Endothelial cell of umbilical vein (primary cell): ENCODE data around the gene P2RX4. TPM values are rescaled to one million over a fixed set of nuclear protein-coding genes. Genes with fewer than 3 reads are reported as not detected.

ENCODE experiments used
- BruUV-seq: library from RNA; stranded (reverse); fragments of 400-500 nt; replicated peaks from 2 replicates; lab custom pipeline; 2021; lab: Mats Ljungman, UMichigan
- CTCF ChIA-PET: fragments of 300-600, 350-600 bp; sonication (Branson Sonifier 250); formaldehyde crosslinking; loops from one replicate; lab custom pipeline; 2021; ENCODE audit warnings: antibody characterized with exemption, inconsistent platforms; lab: Charles Lee
- POLR2A ChIA-PET: fragments of 300-600, 350-600 bp; sonication (Branson Sonifier 250); formaldehyde crosslinking; loops from one replicate; lab custom pipeline; 2021; ENCODE audit warnings: antibody characterized with exemption, inconsistent platforms; lab: Charles Lee
- DNase-seq: peaks from one replicate; pipeline ENCODE4 v3.0.0-alpha.2; 2011; ENCODE audit warnings: low read depth, low spot score
- FAIRE-seq: peaks from 2 replicates; lab custom pipeline; 2011; peaks lifted over from hg19 to GRCh38; lab: Jason Lieb, UNC
- H2AFZ ChIP-seq: 2 replicates; pipeline ENCODE4 v1.6.0; 2012; ENCODE audit warnings: low read depth, low read length, control low read depth, inconsistent platforms
- H3K27ac ChIP-seq: 2 replicates; pipeline ENCODE4 v1.5.1; 2011; ENCODE audit warnings: low read depth, mild to moderate bottlenecking, control low read depth, low read length, moderate library complexity; ENCODE audit not compliant: insufficient read depth
- H3K27me3 ChIP-seq, 2 experiments: 2 replicates each; pipeline versions ENCODE4 v1.6.0 to v1.6.1; 2011; ENCODE audit warnings: low read length in 2 of 2, mixed read lengths in 1 of 2; ENCODE audit not compliant: control insufficient read depth in 2 of 2, insufficient read depth in 2 of 2
- H3K36me3 ChIP-seq, 2 experiments: 2 replicates in 1 of 2; 3 replicates in 1 of 2; pipeline ENCODE4 v1.5.1; 2011; ENCODE audit warnings: low read length in 2 of 2, mild to moderate bottlenecking in 1 of 2, moderate library complexity in 1 of 2; ENCODE audit not compliant: control insufficient read depth in 2 of 2, insufficient read depth in 2 of 2; ENCODE audit errors: extremely low read depth in 1 of 2
- H3K4me1 ChIP-seq: 3 replicates; pipeline ENCODE4 v1.5.1; 2011; ENCODE audit warnings: mild to moderate bottlenecking, low read length; ENCODE audit not compliant: control insufficient read depth, insufficient read depth; ENCODE audit errors: extremely low read depth
- H3K4me2 ChIP-seq: 2 replicates; pipeline ENCODE4 v1.6.1; 2011; ENCODE audit warnings: low read length, control low read depth, mixed read lengths; ENCODE audit not compliant: insufficient read depth
- H3K4me3 ChIP-seq, 3 experiments: fragments of 200-600 bp in 1 of 3; sonication (generic), shearing (Covaris generic) in 1 of 3; replicated peaks in 1 of 3; 2 replicates each; pipeline ENCODE4 v1.5.1; 2011 to 2016; ENCODE audit warnings: control low read depth in 3 of 3, low read length in 3 of 3, mild to moderate bottlenecking in 2 of 3, inconsistent platforms in 1 of 3, low read depth in 1 of 3, moderate library complexity in 1 of 3; ENCODE audit not compliant: insufficient read depth in 1 of 3
- H3K79me2 ChIP-seq: 2 replicates; pipeline ENCODE4 v1.6.0; 2012; ENCODE audit warnings: low read length, inconsistent platforms; ENCODE audit not compliant: control insufficient read depth, insufficient read depth
- H3K9ac ChIP-seq: replicated peaks from 2 replicates; pipeline ENCODE3; 2011; ENCODE audit warnings: low read length, control low read depth; ENCODE audit not compliant: insufficient read depth; ENCODE audit errors: extremely low read depth
- H3K9me1 ChIP-seq: replicated peaks from 3 replicates; pipeline ENCODE4 v1.6.0; 2011; ENCODE audit warnings: mild to moderate bottlenecking, low read length; ENCODE audit not compliant: control insufficient read depth, insufficient read depth; ENCODE audit errors: extremely low read depth
- H3K9me3 ChIP-seq: replicated peaks from 2 replicates; pipeline ENCODE4 v1.5.1; 2012; ENCODE audit warnings: low read length, inconsistent platforms; ENCODE audit not compliant: control insufficient read depth, insufficient read depth
- H4K20me1 ChIP-seq: replicated peaks from 2 replicates; pipeline ENCODE3; 2011; ENCODE audit warnings: mild to moderate bottlenecking, low read length; ENCODE audit not compliant: control insufficient read depth, insufficient read depth; ENCODE audit errors: extremely low read depth
- CTCF ChIP-seq, 2 donors: IDR thresholded peaks; 1 replicate in 1 of 2; 2 replicates in 1 of 2; pipeline ENCODE4 v1.5.1; 2011; ENCODE audit warnings: low read length in 2 of 2, mild to moderate bottlenecking in 2 of 2, moderate library complexity in 2 of 2, control low read depth in 1 of 2, inconsistent platforms in 1 of 2, low read depth in 1 of 2; ENCODE audit not compliant: insufficient read depth in 1 of 2; ENCODE audit errors: extremely low read depth in 1 of 2
- EZH2 ChIP-seq: IDR thresholded peaks from 2 replicates; pipeline ENCODE4 v1.6.1; 2012; ENCODE audit warnings: borderline replicate concordance, low read depth, mild to moderate bottlenecking, moderate library complexity, low read length, inconsistent platforms; ENCODE audit not compliant: severe bottlenecking
- FOS ChIP-seq: IDR thresholded peaks from 2 replicates; pipeline ENCODE4 v1.6.1; 2011; ENCODE audit warnings: mild to moderate bottlenecking, low read length, moderate library complexity, borderline replicate concordance; ENCODE audit not compliant: insufficient read depth
- GATA2 ChIP-seq: IDR thresholded peaks from 2 replicates; pipeline ENCODE4 v1.7.0; 2011; ENCODE audit warnings: low read depth, mild to moderate bottlenecking, moderate library complexity, mixed read lengths, low read length; ENCODE audit not compliant: insufficient read length, insufficient read depth
- JUN ChIP-seq: IDR thresholded peaks from 2 replicates; pipeline ENCODE4 v1.6.1; 2011; ENCODE audit warnings: borderline replicate concordance, low read depth; ENCODE audit not compliant: insufficient read length, insufficient read depth
- MAX ChIP-seq: IDR thresholded peaks from 2 replicates; pipeline ENCODE4 v1.6.1; 2011; ENCODE audit not compliant: insufficient read depth, insufficient read length
- MYC ChIP-seq: IDR thresholded peaks from one replicate; pipeline ENCODE4 v1.6.1; 2011; ENCODE audit warnings: mild to moderate bottlenecking, low read depth, low read length
- POLR2A ChIP-seq: IDR thresholded peaks from 2 replicates; pipeline ENCODE4 v1.6.1; 2012; ENCODE audit warnings: low read depth, mild to moderate bottlenecking, control low read depth, low read length
- POLR2AphosphoS5 ChIP-seq: IDR thresholded peaks from 2 replicates; pipeline ENCODE4 v1.6.1; 2012; ENCODE audit warnings: low read depth, mild to moderate bottlenecking, control low read depth, low read length, moderate library complexity; ENCODE audit not compliant: insufficient read depth
- dilution Hi-C: fragments of 300-500 bp; cut with MboI; formaldehyde crosslinking; loops from one replicate; pipeline ENCODE4 v1.15.0; 2019; ENCODE audit warnings: low sequenced_read_pairs; ENCODE audit not compliant: extremely low pct_ligation_motif_present
- intact Hi-C: fragments of 100-400 bp; cut with micrococcal nuclease; formaldehyde crosslinking; loops from one replicate; pipeline ENCODE4 v1.10.0; 2022
- polyA plus RNA-seq, 4 experiments: library from polyadenylated mRNA; depleted of rRNA in 3 of 4; stranded (reverse) in 3 of 4; unstranded in 1 of 4; fragments of >200 nt; gene quantifications; 2 replicates each; pipeline versions ENCODE4 v1.2.1 to v1.2.3, GENCODE V29; 2011 to 2012; ENCODE audit warnings: missing spikeins in 1 of 4
- total RNA-seq: library from RNA; stranded (reverse); gene quantifications from 2 replicates; pipeline ENCODE4 v1.2.3, GENCODE V29; 2021

The P2RX4 gene
- total and polyA plus RNA-seq, 2 donors (not counting 3 experiments of a cell fraction or from before 2014, with no cell fraction given): 92.8 to 116 TPM

- peaks cover 14% of the 10 kb centered on the region for H3K4me1 ChIP-seq
- no peak overlapping the region for H3K4me3 ChIP-seq
- no peaks in the 10 kb centered on the region for H3K9me1 ChIP-seq
- ChIA-PET CTCF (interaction anchor here (1.2 kb wide), 1 partner anchor 10 kb away, joined by 6 read pairs; no protein-coding TSS in a partner anchor), POLR2A (no interaction called here)
- no peaks in the 10 kb centered on the region for H3K9me3 ChIP-seq
- H3K36me3 ChIP-seq: peaks cover 0 to 26% of the 10 kb centered on the region in 2 experiments
- TF ChIP-seq GATA2 (no peak), EZH2 (no peak), MAX (no peak), JUN (no peak), MYC (no peak), POLR2A (no peak), FOS (no peak), CTCF (IDR thresholded peaks at IDR 0.05; ENCODE audit: extremely low read depth in 1 of 2, insufficient read depth in 1 of 2, low read depth in 1 of 2, low read length in 2 of 2) (no peak), POLR2AphosphoS5 (no peak)
- H3K27me3 ChIP-seq: no peaks in the 10 kb centered on the region
- no peak overlapping the region for H3K4me2 ChIP-seq
- no peak for FAIRE-seq
- no peak for DNase-seq
- H3K27ac ChIP-seq: no peak overlapping the region
- H3K79me2 ChIP-seq: no peaks in the 10 kb centered on the region
- H4K20me1 ChIP-seq: no peaks in the 10 kb centered on the region
- intact Hi-C loops: no loop called here
- no peak overlapping the region for H2AFZ ChIP-seq
- no TSS peak for BruUV-seq
- dilution Hi-C loops: no loop called here
- H3K9ac ChIP-seq: no peak overlapping the region
These were observed 30.1 kb downstream of the P2RX4 start for GRCh38 chr12:121240062-121240420.
